GM19351 (cell line): ENCODE data around the gene SPECC1L.

Experiments
- ATAC-seq: cut with Tn5 transposase; IDR thresholded peaks from one replicate; pipeline ENCODE4 v1.9.1; 2021; ENCODE audit warnings: mild to moderate bottlenecking, moderate library complexity; ENCODE audit not compliant: unreplicated experiment

SPECC1L gene

DNA sequence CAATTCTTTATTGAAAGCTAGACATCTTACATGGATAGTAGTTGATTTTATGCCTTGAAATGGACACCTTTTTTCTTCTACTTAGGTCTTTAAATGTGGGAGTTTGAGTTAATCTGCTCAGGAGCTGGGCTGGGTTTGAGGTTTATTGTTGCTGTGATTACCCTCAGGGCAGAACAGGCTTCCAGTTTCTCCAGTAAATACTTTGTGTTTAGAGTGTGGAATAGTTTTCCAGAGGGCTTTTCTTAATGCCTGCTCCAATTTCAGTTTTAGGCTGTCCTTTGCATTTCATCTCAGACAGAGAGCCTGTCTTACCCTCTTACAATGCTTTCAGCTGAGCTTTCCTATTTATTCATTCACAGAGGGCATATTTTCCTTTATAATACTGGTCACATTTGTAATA lies 86.9 kb downstream of the SPECC1L start:
- no peak for ATAC-seq

DNA sequence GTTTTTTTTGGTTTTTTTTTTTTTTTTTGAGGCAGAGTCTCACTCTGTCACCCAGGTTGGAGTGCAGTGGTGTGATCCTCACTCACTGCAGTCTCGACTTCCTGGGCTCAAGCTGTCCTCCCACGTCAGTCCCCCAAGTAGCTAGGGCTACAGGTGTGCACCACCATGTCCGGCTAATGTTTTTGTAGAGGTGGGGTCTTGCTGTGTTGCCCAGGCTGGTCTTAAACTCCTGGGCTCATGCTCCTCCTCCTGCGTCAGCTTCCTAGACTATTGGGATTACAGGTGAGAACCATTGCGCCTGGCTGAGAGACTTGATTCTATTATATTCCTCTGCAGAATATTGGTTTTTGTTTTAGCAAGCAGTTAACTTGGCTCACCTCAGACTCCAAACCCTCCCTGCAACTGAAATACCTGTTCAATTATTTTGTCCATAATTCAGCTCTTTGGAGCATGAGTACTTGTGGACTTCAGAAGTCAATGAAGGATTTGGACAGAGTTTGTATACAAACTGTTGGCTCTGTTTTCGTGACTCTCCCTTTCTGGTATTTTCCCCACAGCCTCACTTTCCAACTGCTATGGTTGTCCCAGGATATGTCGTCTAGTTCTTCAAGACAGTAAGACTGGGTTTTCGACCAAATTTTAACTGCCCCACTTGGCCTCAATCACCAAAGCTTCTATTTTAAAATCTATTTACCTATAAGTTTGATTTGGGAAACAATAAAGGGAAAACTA lies 87.6 kb downstream of the SPECC1L start:
- ATAC-seq, result no peak

DNA sequence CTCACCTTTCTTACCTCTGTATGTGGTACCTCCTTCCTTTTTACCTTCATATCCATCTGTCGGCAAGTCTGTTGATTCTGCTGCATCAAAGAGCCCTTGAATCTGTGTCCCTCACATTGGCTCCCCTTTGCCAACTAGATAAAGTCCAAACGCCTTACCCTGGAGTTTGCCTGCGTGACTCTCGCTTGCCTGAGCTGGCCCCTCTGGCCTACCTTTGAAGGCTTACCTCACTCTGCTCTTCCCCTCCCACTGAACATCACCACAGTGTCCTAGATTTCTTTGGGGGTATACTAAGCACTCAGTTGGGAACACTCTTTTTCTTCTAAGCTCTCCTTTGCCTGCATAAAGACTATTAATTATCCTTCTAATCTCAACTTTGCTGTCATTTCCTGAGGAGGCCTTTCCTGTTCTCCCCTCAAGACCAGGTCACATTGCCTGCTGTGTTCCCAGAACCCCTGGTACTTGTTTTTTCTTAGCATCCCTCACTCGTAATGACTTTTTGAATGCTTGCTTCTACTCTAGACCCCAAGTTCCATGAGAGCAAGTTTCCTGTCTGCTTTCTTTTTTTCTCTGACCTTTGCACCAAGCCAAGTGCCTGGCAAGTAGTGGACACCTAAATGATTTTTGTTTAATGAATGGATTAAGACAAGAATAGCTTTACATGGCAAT lies 89.0 kb downstream of the SPECC1L start:
- no peak for ATAC-seq

DNA sequence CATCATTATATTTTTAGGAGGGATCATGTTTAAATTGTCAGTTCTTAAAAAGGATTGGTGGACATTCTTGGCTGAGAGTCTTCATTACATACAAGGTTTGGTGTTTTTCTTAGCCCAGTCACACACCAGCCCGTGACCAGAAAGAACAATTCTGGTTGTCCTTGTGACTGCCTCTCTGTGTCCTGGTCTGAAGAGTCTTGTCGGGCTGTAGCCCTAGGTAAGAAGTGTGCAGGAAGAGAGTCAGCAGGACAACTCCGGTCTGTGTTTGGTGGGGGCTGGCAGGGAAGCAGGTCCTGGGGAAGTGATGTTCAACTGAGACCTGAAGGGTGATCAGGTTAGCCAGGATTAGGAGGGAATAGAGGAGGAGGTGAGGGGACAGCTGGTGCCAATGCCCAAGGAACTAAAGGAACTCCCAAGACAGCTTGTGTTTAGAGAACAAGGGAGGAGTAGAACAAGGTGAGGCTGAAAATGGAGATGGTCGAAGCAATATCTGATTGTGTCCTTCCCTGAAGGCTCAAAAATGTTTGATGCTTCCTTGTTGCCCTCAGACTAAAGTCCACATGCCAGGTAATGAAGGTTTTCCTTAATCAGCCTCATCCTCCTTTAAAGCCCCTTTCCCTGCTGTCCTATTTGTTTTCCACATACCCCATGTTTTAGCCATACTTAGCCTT lies 91.5 kb downstream of the SPECC1L start:
- ATAC-seq, result no peak

DNA sequence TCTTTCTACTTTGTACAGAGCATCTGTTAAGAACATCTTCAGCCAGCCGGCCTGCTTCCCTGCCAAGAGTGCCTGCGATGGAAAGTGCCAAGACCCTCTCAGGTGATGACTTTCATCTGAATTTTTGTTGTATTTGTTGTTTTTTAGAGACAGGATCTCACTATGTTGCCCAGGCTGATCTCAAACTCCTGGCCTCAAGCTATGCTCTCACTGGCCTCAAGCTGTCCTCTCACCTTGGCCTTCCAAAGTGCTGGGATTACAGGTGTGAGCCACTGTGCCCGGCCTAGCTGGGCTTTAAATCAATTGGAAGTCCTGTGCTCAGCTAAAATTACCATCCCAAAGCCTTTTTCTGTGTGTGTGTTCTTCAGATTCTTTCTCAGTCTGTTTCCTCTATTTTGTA lies 92.6 kb downstream of the SPECC1L start:
- ATAC-seq, result no peak

DNA sequence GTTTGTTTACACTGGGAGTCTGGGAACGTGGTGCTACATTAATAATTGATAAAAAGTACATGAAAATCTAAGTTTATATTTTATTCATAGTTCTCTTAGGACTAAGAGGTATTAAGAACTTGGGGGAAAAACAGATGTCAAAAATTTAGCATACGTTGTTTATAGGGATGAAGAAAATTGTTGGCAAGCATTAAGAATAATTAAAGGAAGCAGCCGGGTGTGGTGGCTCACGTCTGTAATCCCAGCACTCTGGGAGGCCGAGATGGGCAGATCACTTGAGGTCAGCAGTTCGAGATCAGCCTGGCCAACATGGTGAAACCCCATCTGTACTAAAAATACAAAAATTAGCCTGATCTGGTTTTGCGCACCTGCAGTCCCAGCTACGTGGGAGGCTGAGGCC lies 96.1 kb downstream of the SPECC1L start:
- no peak for ATAC-seq

DNA sequence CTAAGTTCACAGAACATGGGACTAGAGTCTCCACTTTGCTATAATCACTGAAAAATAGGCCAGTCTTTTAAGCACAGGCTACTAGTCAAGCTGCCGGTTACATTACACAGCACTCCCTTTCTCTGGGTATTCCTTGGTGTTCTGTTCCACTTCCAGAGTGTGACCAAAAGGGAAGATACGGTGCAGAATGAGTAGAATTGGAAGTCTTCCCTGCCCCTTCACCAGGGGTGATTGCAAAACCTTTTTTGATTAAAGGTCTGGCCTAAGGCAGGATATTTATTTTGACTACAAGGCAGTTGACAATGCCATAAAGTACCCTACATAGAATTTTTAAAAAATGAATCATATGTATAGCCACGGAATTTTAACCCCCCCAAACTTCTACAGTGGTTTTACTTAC lies 97.2 kb downstream of the SPECC1L start:
- no peak for ATAC-seq

DNA sequence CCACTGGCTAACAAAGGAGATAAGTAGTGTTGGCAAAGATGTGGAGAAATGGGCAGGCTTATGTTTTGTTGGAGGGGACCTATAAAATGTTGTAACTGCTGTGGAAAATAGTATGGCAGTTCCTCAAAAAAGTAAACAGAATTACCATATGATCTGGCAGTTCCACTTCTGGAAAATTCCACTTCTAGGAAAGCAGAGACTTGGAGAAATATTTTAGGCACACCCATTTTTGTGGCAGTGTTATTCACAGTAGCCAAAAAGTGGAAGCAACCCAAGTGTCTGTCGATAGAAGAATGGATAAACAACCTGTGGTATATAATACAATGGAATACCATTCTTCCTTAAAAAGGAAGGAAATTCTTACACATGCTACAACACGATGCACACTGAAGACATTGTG lies 99.8 kb downstream of the SPECC1L start:
- ATAC-seq, result no peak

DNA sequence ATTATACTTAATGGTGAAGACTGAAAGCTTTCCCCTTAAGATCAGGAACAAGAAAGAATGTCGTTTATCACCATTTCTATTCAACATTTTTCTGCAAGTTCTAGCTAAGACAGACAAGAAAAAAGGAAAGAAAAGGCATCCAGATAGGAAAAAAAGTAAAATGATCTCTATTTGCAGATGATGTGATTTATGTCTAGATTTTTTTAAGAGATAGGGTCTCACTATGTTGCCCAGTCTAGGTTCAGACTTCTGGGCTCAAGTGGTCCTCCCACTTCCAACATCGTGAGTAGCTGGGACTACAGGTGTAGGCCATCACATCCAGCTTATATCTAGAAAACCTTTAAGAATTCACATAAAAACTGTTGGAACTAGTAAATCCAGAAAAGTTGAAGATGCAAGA lies 105.4 kb downstream of the SPECC1L start:
- ATAC-seq, result no peak

DNA sequence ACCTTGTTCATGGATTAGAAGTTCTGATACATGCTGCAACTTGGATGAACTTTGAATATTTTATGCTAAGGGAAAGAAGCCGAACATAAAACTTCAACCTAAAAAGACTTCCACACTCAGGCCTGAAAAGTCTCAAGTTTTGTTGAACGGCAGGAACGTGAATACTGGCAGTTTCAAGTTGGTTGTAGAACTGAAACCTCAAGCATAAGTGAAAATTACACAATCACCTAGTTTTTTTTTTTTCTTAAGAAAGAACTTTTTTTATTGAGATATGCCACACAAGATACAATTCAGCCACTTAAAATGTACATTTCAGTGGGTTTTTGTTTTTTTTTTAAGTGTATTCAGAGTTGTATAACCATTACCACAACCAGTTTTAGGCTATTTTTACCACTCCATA lies 106.0 kb downstream of the SPECC1L start:
- ATAC-seq, result no peak

DNA sequence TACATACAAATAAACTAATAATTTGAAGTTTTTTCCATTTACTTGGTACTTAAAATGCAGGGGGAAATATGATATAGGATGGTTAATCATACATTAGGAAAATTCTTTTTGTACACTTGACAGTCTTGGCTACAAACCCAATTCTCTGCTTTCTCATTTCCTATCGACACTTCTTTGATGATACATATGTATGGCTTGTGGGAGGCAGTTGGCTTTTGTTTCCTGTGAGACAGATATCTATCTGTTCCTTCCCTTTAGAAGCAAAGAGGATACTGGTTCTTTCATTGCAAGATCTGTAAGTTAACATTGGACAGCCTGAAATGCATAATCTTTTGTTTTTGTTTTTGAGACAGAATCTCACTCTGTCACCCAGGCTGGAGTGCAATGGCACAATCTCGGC lies 108.9 kb downstream of the SPECC1L start:
- no peak for ATAC-seq

DNA sequence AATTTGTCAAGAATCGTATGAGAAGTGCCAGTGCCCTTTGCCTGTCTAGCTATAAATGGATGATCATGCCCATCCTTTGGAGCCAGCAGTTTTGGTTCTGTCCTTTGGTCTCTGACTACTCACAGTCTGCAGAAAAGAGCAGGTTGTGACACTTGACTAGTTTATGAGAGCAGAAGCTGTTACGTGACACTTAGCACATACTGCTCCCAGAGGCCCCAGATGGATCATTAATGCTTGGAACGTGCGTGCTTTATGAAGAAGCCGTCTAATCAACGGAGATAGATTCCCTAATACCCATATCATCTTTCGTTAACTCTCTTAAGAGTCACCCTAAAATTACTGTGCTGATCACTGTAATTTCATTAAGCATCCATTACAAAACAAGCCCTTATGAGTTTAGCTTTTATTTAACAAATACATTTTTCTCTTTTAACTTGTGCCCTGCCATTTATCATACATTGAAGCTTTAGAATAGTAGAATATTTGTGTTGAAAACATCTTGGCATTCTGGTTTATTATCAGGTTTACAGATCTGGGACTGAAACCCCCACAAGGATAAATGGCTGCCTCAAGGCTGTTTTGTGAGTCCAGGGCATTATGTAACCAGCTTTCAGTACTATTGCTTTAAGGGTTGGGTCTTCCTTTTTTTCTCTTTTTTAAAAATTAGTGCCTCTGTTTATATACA lies 109.7 kb downstream of the SPECC1L start:
- ATAC-seq, result no peak

DNA sequence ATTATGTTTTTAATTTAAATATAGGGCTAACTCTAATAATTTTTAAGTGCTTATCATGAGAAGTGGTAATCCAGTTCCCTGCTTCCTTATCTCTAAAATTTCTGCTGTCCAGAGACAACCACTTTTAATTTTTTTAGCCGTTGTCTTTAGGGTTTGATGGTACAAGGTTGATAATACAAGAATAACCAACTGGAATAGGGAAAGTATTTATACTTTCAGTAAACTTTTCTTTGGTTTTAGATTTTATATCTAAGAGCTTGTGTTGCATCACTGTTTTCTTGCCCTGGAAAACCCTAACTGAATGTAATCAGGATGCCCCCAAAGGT lies 110.2 kb downstream of the SPECC1L start:
- no peak for ATAC-seq

DNA sequence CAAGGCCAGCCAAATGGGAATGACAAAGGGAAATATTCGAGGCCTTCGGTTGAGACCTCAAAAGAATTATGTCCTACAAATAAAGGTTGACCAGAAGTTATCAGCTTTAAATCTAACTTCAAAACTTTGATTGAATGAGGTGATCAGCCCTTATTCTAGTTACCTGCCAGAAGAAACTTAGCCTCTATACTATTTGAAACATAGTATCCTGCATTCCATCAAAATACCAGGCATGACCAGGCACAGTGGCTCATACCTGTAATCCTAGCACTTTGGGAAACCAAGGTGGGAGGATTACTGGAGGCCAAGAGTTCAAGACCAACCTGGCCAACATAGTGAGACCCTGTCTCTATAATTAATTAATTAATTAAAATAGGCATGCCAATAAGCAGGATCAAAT lies 112.4 kb downstream of the SPECC1L start:
- ATAC-seq, result no peak

DNA sequence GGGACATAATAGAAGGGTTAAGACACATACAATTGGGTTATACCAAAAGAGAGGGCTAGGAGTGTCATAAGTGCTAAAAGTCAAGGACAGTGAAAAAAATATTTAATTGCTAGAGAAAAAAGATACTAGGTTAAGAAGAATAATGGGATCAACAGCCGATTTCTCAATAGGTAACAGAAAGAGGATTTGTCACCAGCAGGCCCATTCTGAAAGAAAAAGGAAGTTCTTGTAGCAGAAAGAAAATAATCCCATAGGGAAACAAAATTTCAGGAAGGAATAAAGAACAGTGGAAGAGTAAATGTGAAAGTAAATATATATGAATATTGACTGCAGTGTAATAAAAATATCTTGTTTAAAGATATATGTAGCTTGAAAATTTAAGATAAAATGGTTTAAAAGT lies 113.5 kb downstream of the SPECC1L start:
- ATAC-seq, result no peak

DNA sequence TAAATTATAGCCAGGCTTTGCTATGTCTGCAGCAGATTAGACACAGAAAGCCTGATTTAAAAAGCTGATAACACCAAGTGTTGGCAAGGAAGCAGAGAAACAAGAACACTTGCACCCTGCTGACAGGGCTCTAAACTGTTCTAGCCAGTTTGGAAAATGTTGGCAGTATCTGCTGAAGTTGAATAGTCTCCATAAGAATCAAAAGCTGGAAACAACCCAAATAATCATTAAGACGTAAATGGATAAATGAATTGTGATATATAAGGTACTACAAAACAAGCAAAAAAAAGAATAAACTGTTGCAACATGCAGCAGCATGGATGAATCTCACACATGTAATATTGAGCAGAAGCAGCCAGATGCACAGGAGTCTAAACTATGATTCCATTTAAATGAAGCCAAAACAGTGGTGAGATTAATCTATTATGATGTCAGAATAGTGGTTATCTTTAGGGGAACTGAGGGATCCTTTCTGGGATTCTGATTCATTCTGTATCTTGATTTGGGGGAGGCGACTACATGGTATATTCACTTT lies 116.4 kb downstream of the SPECC1L start:
- ATAC-seq, result no peak

DNA sequence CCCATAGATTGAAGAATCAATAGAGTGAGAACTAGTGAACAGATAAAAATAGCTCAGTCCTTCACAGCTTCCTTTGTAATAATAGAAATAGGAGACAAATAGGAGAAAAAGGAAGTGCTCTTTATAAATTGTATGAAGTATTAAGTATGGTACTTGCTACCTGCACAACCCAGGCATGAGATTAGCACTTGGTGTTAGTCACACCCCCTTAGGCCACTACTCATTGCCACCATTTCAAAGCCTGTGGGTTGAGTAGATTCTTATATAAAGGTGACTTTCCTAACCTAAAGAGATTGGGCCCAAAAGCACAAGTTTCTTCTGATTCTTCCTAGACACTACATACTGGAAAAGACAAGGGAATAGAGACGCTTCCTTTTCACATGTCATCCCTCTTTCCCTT lies 119.0 kb downstream of the SPECC1L start:
- no peak for ATAC-seq

DNA sequence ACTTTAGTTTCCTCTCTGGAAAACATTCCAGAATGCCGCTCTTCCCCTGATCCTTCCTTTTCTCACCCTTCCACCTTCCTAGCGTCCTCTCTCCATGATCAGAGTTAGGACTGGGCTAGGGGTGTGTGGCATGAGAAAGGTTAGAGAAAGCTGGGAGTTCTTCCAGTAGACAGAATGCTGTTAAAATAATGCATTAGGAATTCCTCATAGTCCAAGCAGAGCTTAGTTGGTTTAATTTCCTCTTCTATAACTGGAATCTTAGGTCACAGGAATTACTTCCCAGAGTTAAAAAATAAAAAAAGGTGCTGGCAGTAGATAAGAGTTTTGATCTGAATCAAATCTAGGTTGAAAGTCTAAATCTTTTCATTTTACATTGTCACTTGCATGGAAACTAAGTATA lies 119.5 kb downstream of the SPECC1L start:
- ATAC-seq, result no peak

DNA sequence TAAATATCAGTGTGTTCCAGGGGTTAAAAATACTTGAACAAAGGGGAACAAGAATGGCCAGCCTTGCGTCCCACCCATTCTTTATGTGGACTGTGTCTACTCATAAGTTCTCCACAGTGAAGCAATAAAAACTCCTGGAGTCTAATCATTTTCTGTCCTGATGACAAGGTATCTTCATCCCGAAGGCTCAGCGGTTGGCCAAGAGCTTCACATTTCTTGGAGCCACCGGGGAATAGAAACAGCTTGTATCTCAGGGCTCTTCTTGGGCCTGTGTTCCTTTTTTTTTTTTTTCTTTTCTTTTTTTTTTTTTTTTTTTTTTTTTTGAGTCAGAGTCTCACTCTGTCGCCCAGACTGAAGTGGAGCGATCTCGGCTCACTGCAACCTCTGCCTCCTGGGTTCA lies 119.9 kb downstream of the SPECC1L start:
- ATAC-seq, result no peak

DNA sequence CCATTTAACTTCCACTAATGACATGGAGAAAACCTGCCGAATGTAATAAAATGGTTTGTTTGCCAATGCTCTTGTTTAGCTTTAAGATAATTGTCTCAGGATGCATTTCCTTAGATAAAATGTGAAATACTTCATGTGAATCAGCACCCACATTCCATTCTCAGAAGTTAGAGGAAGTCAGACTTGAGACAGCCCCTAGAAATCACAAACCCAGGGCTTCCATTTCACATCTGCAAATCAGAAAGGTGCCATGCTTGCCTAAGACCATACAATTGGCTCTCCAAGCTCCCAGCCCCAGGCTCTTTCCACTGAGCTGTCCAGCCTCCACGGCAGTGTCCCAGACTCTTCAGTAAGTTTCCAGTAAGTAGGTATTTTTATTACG lies 121.2 kb downstream of the SPECC1L start:
- ATAC-seq, result no peak

DNA sequence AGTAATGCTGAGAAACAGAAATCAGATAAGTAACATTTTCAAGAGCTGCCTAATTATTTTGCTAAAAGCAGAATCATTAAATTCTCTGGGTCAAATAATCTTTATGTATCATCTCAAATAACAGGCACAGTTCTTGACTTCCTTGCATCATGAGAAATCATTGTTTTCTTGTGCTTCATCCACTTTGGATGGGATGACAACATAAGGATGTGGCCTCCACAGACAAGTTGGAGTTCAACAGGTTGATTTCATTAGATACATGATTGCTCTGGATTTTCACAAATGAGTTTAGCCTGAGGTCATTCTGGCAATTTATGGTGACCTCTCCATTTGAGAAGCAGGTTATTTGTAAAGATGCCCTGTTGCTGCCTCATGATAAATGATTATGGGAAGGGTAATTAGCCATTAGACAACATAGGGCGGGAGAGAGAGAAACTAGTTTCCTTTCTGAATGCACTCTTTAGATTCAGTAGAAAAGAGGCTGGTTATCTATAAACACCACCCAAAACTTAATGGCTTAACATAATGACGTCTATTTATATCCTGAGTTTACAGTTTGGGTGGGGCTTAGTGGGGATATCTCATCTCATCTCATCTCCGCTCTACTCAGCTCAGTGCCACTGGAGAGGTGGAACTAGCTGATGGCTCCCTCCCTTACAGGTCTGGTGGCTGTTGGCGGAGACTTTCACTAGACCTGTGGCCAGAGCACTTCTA lies 121.7 kb downstream of the SPECC1L start:
- no peak for ATAC-seq
